Mesendoderm (in vitro differentiated cells): ENCODE measurements around the gene KCNMB2.

Experiments used
- DNase-seq: peaks from one replicate; pipeline ENCODE4 v3.0.0; 2013
- H2AK5ac ChIP-seq: 2 replicates; pipeline ENCODE4 v1.6.1; 2013; ENCODE audit warnings: low read length, inconsistent platforms
- H2BK120ac ChIP-seq: 2 replicates; pipeline ENCODE4 v1.6.1; 2013; ENCODE audit warnings: low read depth, mild to moderate bottlenecking, low read length, moderate library complexity, mixed read lengths
- H2BK15ac ChIP-seq: replicated peaks from 2 replicates; pipeline ENCODE4 v1.6.1; 2013; ENCODE audit warnings: low read depth, mild to moderate bottlenecking, moderate library complexity
- H2BK5ac ChIP-seq: 2 replicates; pipeline ENCODE4 v1.6.1; 2013; ENCODE audit warnings: low read length, inconsistent platforms
- H3K18ac ChIP-seq: 2 replicates; pipeline ENCODE4 v1.6.1; 2013; ENCODE audit warnings: mild to moderate bottlenecking, low read length, mixed read lengths
- H3K23ac ChIP-seq: one replicate; pipeline ENCODE4 v1.6.1; 2013; ENCODE audit warnings: low read length
- H3K27ac ChIP-seq: 2 replicates; pipeline ENCODE4 v1.5.1; 2013; ENCODE audit warnings: low read depth, mild to moderate bottlenecking, inconsistent platforms, low read length, moderate library complexity
- H3K27me3 ChIP-seq: 2 replicates; pipeline ENCODE4 v1.6.1; 2013; ENCODE audit warnings: low read length, control low read depth, mild to moderate bottlenecking, inconsistent platforms; ENCODE audit not compliant: insufficient read depth, poor library complexity
- H3K36me3 ChIP-seq: 2 replicates; pipeline ENCODE4 v1.6.1; 2013; ENCODE audit warnings: low read length, inconsistent platforms; ENCODE audit not compliant: control insufficient read depth, insufficient read depth
- H3K4ac ChIP-seq: one replicate; pipeline ENCODE4 v1.6.1; 2013; ENCODE audit warnings: low read depth, mild to moderate bottlenecking, low read length, moderate library complexity
- H3K4me1 ChIP-seq: 2 replicates; pipeline ENCODE4 v1.6.1; 2013; ENCODE audit warnings: low read depth, low read length, inconsistent platforms; ENCODE audit not compliant: control insufficient read depth
- H3K4me2 ChIP-seq: 2 replicates; pipeline ENCODE4 v1.6.1; 2013; ENCODE audit warnings: low read length
- H3K4me3 ChIP-seq: 2 replicates; pipeline ENCODE4 v1.5.1; 2013; ENCODE audit warnings: mild to moderate bottlenecking, low read length
- H3K56ac ChIP-seq: one replicate; pipeline ENCODE4 v1.6.1; 2013; ENCODE audit warnings: low read length
- H3K79me1 ChIP-seq: 2 replicates; pipeline ENCODE4 v1.6.1; 2013; ENCODE audit warnings: low read length, inconsistent platforms
- H3K79me2 ChIP-seq: 2 replicates; pipeline ENCODE4 v1.6.1; 2013; ENCODE audit warnings: mild to moderate bottlenecking, low read length; ENCODE audit not compliant: control insufficient read depth, insufficient read depth
- H3K9ac ChIP-seq: 2 replicates; pipeline ENCODE4 v1.6.1; 2013; ENCODE audit warnings: low read length, inconsistent platforms
- H4K5ac ChIP-seq: one replicate; pipeline ENCODE4 v1.6.1; 2013; ENCODE audit warnings: low read length
- H4K8ac ChIP-seq: one replicate; pipeline ENCODE4 v1.6.1; 2013; ENCODE audit warnings: low read depth, mild to moderate bottlenecking, control low read depth, low read length, moderate library complexity
- WGBS: extraction: QIAGEN DNeasy Blood & Tissue Kit; methylation state at CpG from one replicate; pipeline ENCODE4 v1.1.7; 2013; ENCODE audit warnings: low lambda C conversion rate, missing lambda C conversion rate; ENCODE audit not compliant: insufficient coverage; ENCODE audit errors: extremely low coverage; 5-methylcytosine and 5-hydroxymethylcytosine counted together

Gene KCNMB2

GRCh38 chr3:178810181-178810580 lies 273.9 kb downstream of the KCNMB2 start:
- Histone ChIP-seq H2BK5ac (no peak overlapping the region), H3K9ac (no peak overlapping the region), H4K5ac (no peak overlapping the region), H3K18ac (no peak overlapping the region), H3K27ac (no peak overlapping the region), H2AK5ac (no peak overlapping the region), H3K4ac (no peak overlapping the region), H3K36me3 (no peaks in the 10 kb centered on the region), H3K4me2 (no peak overlapping the region), H2BK15ac (no peak overlapping the region), H2BK120ac (no peak overlapping the region), H3K56ac (no peak overlapping the region), H3K79me1 (no peaks in the 10 kb centered on the region), H3K79me2 (no peaks in the 10 kb centered on the region), H4K8ac (no peak overlapping the region), H3K4me1 (no peaks in the 10 kb centered on the region), H3K23ac (no peak overlapping the region), H3K27me3 (no peaks in the 10 kb centered on the region), H3K4me3 (no peak overlapping the region)
- no CpG with 5 or more reads among the region's 2 CpGs for WGBS
- DNase-seq, result peak; percentile 29

DNA sequence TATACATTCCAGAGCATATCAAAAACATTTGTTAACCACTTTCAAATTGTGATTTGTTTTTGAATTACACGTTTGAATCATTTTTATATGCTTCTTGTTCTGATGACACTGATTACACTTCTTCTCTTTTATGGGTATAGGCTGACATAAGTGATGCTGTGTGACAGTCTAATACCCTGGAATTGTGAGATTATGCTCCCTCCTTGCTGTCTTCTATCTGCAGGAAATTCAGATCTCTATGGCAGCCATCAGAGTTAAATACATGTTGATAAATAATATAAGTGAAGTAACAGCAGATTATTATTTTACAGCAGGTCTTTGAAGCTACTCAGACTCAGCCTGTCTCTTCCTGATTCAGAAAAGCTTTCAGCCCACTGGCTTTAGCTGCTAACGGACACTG lies 286.5 kb downstream of the KCNMB2 start:
- DNase-seq, result no peak
- Histone ChIP-seq H3K4me2 (no peak overlapping the region), H3K27ac (no peak overlapping the region), H3K27me3 (no peaks in the 10 kb centered on the region), H3K18ac (no peak overlapping the region), H3K23ac (no peak overlapping the region), H3K4ac (no peak overlapping the region), H2BK5ac (no peak overlapping the region), H3K79me1 (no peaks in the 10 kb centered on the region), H4K5ac (no peak overlapping the region), H2AK5ac (no peak overlapping the region), H2BK15ac (no peak overlapping the region), H3K79me2 (no peaks in the 10 kb centered on the region), H2BK120ac (no peak overlapping the region), H3K56ac (no peak overlapping the region), H3K9ac (no peak overlapping the region), H4K8ac (no peak overlapping the region), H3K4me3 (no peak overlapping the region), H3K4me1 (no peaks in the 10 kb centered on the region), H3K36me3 (no peaks in the 10 kb centered on the region)
- WGBS, result no CpG with 5 or more reads among the region's 2 CpGs

- no peaks in the 10 kb centered on the region for H3K4me1 ChIP-seq
- no peak overlapping the region for H3K18ac ChIP-seq
- H2BK15ac ChIP-seq, result no peak overlapping the region
- H3K4me2 ChIP-seq, result no peak overlapping the region
- H3K79me1 ChIP-seq, result no peaks in the 10 kb centered on the region
- no peak overlapping the region for H4K5ac ChIP-seq
- no peak overlapping the region for H3K4me3 ChIP-seq
- H3K23ac ChIP-seq, result no peak overlapping the region
- H3K9ac ChIP-seq, result no peak overlapping the region
- no peak overlapping the region for H2AK5ac ChIP-seq
- no peak overlapping the region for H3K27ac ChIP-seq
- H3K79me2 ChIP-seq, result no peaks in the 10 kb centered on the region
- no peak overlapping the region for H3K4ac ChIP-seq
- no peaks in the 10 kb centered on the region for H3K27me3 ChIP-seq
- no peak overlapping the region for H2BK120ac ChIP-seq
- WGBS, result no CpG with 5 or more reads among the region's 1 CpG
- H3K56ac ChIP-seq, result no peak overlapping the region
- DNase-seq, result peak; percentile 18
- H4K8ac ChIP-seq, result no peak overlapping the region
- H2BK5ac ChIP-seq, result no peak overlapping the region
- no peaks in the 10 kb centered on the region for H3K36me3 ChIP-seq
Measured at GRCh38 chr3:178823150-178823549, 286.9 kb downstream of the KCNMB2 start.

DNA sequence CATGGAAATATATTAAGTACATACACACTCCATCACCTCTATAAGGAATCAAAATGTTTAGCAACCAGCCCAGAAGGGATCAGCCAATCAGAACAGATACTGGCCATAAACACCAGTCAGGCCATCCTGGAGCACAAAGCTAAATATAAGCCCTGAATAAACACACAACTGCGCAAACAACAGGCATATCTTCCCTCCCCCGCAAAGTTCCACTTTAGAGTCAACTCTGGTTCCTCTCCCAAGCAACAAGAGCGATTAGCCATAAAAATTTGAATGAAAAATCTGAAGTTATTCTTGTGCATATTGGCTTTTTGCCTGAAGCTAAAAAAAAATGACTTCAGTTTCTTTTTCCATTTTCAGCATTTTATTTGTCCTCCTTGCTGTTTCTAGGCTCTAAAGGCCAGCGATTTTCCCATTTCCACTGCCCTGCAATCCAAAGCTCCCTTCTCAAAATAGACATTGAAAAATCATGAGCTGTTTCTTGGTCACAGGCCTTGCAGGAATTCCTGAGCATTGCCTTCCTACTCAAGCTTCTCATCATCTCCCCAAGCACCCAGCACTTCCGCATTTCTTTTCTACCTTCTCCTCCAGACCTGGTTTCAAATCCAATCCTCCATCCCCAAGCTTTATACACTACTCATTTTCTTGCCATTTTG lies 287.5 kb downstream of the KCNMB2 start:
- no peak overlapping the region for H2BK120ac ChIP-seq

GRCh38 chr3:178826435-178827123 lies 290.3 kb downstream of the KCNMB2 start:
- no peak overlapping the region for H3K56ac ChIP-seq
- no peaks in the 10 kb centered on the region for H3K79me1 ChIP-seq
- no peak overlapping the region for H2BK120ac ChIP-seq
- no peak overlapping the region for H2BK15ac ChIP-seq
- no peak for DNase-seq
- H3K27me3 ChIP-seq, result no peaks in the 10 kb centered on the region
- H2BK5ac ChIP-seq, result no peak overlapping the region
- no CpG with 5 or more reads among the region's 4 CpGs for WGBS
- H3K23ac ChIP-seq, result no peak overlapping the region
- no peak overlapping the region for H3K4me3 ChIP-seq
- H3K27ac ChIP-seq, result no peak overlapping the region
- no peak overlapping the region for H3K4ac ChIP-seq
- H2AK5ac ChIP-seq, result no peak overlapping the region
- no peak overlapping the region for H3K4me2 ChIP-seq
- H4K5ac ChIP-seq, result no peak overlapping the region
- H3K79me2 ChIP-seq, result no peaks in the 10 kb centered on the region
- H3K4me1 ChIP-seq, result no peaks in the 10 kb centered on the region
- no peak overlapping the region for H4K8ac ChIP-seq
- no peak overlapping the region for H3K9ac ChIP-seq
- H3K36me3 ChIP-seq, result no peaks in the 10 kb centered on the region
- H3K18ac ChIP-seq, result no peak overlapping the region

More for the DNA sequence above, 287.5 kb downstream of the KCNMB2 start:
- H3K4me3 ChIP-seq, result no peak overlapping the region
- no peak overlapping the region for H3K9ac ChIP-seq
- no peak overlapping the region for H3K23ac ChIP-seq
- H3K27me3 ChIP-seq, result no peaks in the 10 kb centered on the region
- no peak overlapping the region for H3K4ac ChIP-seq
- H3K4me1 ChIP-seq, result no peaks in the 10 kb centered on the region
- no peak overlapping the region for H3K27ac ChIP-seq
- H3K4me2 ChIP-seq, result no peak overlapping the region
- H2AK5ac ChIP-seq, result no peak overlapping the region
- no peak for DNase-seq
- no peak overlapping the region for H3K18ac ChIP-seq
- no peak overlapping the region for H2BK5ac ChIP-seq
- WGBS, result no CpG with 5 or more reads among the region's 5 CpGs
- no peaks in the 10 kb centered on the region for H3K79me2 ChIP-seq
- H3K79me1 ChIP-seq, result no peaks in the 10 kb centered on the region
- no peak overlapping the region for H2BK15ac ChIP-seq
- no peak overlapping the region for H3K56ac ChIP-seq
- no peaks in the 10 kb centered on the region for H3K36me3 ChIP-seq
- H4K5ac ChIP-seq, result no peak overlapping the region
- no peak overlapping the region for H4K8ac ChIP-seq
